Tibial artery (tissue), 4 donors: Measurements from ENCODE around the gene TNS3.

ENCODE experiments used
- DNase-seq, 2 donors: peaks; one replicate each; pipeline ENCODE4 v3.0.0-alpha.2; 2019
- H3K27ac ChIP-seq, 2 donors: fragments of 200-600 bp; sonication (generic) in 1 of 2; 1 replicate in 1 of 2; 2 replicates in 1 of 2; pipeline ENCODE4 v1.5.1; 2018 to 2019; ENCODE audit warnings: mild to moderate bottlenecking in 1 of 2
- H3K27me3 ChIP-seq, 2 donors: fragments of 200-600 bp; sonication (generic) in 1 of 2; one replicate each; pipeline versions ENCODE4 v1.5.1 to v1.6.0; 2016 to 2019
- H3K36me3 ChIP-seq, 3 donors: fragments of 200-600 bp; sonication (generic) in 2 of 3; one replicate each; pipeline ENCODE4 v1.5.1; 2016 to 2019; ENCODE audit warnings: mild to moderate bottlenecking in 2 of 3
- H3K4me1 ChIP-seq, 4 donors: fragments of 200-600 bp; sonication (generic) in 2 of 4; 1 replicate in 3 of 4; 2 replicates in 1 of 4; pipeline ENCODE4 v1.5.1; 2016 to 2019
- H3K4me3 ChIP-seq, 2 donors: fragments of 200-600 bp; sonication (generic) in 1 of 2; 1 replicate in 1 of 2; 2 replicates in 1 of 2; pipeline ENCODE4 v1.5.1; 2018 to 2019; ENCODE audit warnings: mild to moderate bottlenecking in 2 of 2
- H3K9me3 ChIP-seq, 3 donors: fragments of 200-600 bp; sonication (generic) in 1 of 3; one replicate each; pipeline ENCODE4 v1.5.1; 2016 to 2019
- intact Hi-C: fragments of 100-400 bp; cut with DNase I; formaldehyde crosslinking; loops from one replicate; pipeline ENCODE4 v1.15.0; 2023; ENCODE audit warnings: low total_unique reads
- TF ChIP-seq, protein P1 (sequence below), 2 experiments: fragments of 200-600 bp in 1 of 2; fragments of 450-650 bp in 1 of 2; IDR thresholded peaks; one replicate each; pipeline ENCODE4 v1.5.1; 2017 to 2019; ENCODE audit warnings: antibody characterized with exemption in 2 of 2, mild to moderate bottlenecking in 1 of 2, moderate library complexity in 1 of 2

Gene TNS3

DNA sequence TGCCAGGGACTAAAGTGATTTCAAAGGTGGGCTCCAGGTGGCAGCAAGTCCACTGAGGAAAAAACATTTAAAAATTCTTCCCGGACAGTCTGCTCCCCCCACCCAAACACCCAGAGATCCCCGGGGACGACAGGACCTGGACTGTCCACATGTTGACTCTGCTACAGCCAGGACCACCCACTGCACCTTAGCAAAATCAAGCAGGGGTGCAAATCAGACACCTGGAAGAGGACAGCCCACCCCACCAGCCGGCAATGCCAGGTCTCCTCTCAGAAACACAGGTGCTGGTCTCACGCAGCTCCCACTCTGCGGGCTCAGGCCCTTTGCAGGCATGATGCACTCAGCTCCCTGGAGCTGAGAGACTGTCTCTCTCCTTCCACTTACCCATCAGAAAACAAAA lies 251.9 kb downstream of the TNS3 start:
- intact Hi-C loops = no loop called here
- DNase-seq = no peak

GRCh38 chr7:47329320-47329926 lies 252.5 kb downstream of the TNS3 start:
- Histone ChIP-seq H3K9me3 (no peaks in the 10 kb centered on the region), H3K27ac (peak overlapping the region; percentile 65 to 74), H3K36me3 (peaks cover 0 to 5% (median 0%) of the 10 kb centered on the region in 3 donors), H3K27me3 (no peaks in the 10 kb centered on the region), H3K4me3 (no peak overlapping the region), H3K4me1 (peaks cover 10 to 63% (median 48%) of the 10 kb centered on the region in 4 donors)
- TF ChIP-seq, protein P1, sequence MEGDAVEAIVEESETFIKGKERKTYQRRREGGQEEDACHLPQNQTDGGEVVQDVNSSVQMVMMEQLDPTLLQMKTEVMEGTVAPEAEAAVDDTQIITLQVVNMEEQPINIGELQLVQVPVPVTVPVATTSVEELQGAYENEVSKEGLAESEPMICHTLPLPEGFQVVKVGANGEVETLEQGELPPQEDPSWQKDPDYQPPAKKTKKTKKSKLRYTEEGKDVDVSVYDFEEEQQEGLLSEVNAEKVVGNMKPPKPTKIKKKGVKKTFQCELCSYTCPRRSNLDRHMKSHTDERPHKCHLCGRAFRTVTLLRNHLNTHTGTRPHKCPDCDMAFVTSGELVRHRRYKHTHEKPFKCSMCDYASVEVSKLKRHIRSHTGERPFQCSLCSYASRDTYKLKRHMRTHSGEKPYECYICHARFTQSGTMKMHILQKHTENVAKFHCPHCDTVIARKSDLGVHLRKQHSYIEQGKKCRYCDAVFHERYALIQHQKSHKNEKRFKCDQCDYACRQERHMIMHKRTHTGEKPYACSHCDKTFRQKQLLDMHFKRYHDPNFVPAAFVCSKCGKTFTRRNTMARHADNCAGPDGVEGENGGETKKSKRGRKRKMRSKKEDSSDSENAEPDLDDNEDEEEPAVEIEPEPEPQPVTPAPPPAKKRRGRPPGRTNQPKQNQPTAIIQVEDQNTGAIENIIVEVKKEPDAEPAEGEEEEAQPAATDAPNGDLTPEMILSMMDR (IDR thresholded peaks at IDR 0.05) = no peak
- DNase-seq = no peak
- intact Hi-C loops = no loop called here

More for the DNA sequence above, 251.9 kb downstream of the TNS3 start:
- Histone ChIP-seq H3K27ac (peak overlapping the region in 1 of 2 donors; percentile 65), H3K4me1 (peaks cover 10 to 63% (median 48%) of the 10 kb centered on the region in 4 donors), H3K4me3 (no peak overlapping the region), H3K36me3 (peaks cover 0 to 5% (median 0%) of the 10 kb centered on the region in 3 donors), H3K27me3 (no peaks in the 10 kb centered on the region), H3K9me3 (no peaks in the 10 kb centered on the region)
- TF ChIP-seq, protein P1 (IDR thresholded peaks at IDR 0.05) = no peak

DNA sequence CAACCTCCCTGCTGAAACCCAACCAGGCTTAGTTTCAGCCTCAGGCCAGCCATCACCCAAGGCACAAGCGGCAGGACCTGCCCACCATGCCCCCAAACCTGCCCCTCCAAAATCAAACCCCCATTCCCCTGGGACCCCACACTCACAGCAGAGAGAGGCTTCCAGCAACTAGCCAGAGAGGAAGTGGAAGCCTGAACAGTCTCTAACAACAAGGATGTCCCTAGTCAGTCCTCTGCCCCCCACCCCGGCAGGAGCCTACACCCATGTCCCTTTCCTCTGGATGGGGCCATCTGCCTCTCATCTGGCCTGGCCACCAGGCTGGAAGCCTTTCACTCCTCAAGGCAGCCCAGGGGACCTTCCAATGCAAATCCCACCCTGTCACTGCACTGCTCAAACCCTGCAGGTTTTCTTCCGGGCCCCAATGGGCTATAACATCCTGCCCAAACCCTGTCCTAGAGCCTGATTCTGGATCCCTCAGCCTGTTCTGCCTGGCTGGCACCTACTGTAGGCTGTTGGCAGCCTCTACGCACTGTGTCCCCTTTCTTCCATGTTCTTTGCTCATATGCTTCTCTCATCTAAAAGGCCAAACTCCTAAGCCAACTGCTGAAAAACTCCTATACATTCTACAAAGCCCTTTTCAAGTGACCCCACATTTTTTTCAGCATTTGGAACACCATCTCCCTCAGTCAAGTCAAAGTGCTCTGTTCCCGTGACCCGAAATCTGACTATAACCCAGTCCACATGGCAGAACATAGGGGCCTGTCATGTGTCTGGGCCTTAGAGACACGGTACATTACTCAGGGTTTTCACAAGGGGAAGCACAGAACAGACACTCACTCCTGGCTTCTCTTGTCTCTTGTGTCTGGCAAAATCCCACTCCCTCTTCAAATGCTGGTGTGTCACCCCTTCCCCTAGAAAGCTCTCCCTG lies 253.3 kb downstream of the TNS3 start:
- Histone ChIP-seq H3K4me3 (peak overlapping the region; percentile 20 to 27), H3K9me3 (no peaks in the 10 kb centered on the region), H3K27ac (peak overlapping the region; percentile 65 to 74), H3K4me1 (peaks cover 10 to 56% (median 46%) of the 10 kb centered on the region in 4 donors), H3K36me3 (peaks cover 0 to 5% (median 0%) of the 10 kb centered on the region in 3 donors), H3K27me3 (no peaks in the 10 kb centered on the region)
- TF ChIP-seq, protein P1 (IDR thresholded peaks at IDR 0.05) = no peak
- intact Hi-C loops = no loop called here
- DNase-seq = no peak

DNA sequence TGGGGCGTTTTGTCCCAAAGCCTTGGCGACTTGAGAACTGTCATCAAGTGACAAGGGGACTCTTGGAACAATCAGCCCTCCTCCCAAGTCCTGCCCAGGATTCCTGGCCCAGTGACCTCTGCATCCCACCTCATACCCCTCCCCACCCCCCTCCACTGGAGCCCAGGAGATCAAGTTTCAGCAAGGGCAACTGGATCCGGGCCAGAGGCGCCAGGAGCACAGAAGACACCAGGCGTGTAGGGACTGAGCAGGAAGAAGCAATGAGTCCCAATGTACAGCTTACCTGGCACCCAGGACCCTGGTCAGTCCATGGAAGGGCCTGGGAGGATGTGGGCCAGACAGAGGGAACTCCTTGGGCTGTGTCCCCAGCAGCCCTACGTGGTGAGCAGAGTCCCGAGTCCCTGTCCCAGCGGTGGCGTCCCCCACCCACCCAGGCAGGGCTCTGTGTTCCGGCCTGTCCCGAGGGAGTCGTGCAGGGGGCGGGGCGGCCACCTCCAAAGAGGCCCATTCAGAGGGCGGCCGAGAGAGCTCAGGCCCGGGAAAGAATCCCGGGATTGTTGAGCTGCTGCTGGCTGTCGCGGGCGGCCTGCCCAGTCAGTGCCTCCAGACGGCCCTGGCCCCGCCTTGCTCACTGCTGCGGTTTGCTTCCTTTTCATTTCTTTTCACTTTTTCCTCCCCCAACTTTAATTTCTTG lies 254.1 kb downstream of the TNS3 start:
- Histone ChIP-seq H3K4me1 (peaks cover 10 to 48% (median 40%) of the 10 kb centered on the region in 4 donors), H3K27ac (peak overlapping the region; percentile 65 to 74), H3K9me3 (no peaks in the 10 kb centered on the region), H3K4me3 (peak overlapping the region; percentile 20 to 27), H3K27me3 (no peaks in the 10 kb centered on the region), H3K36me3 (peaks cover 0 to 5% (median 0%) of the 10 kb centered on the region in 3 donors)
- intact Hi-C loops = no loop called here
- TF ChIP-seq, protein P1 (IDR thresholded peaks at IDR 0.05) = no peak
- peak; percentile 82 to 95 for DNase-seq

GRCh38 chr7:47327346-47327697 lies 254.6 kb downstream of the TNS3 start:
- peak overlapping the region; percentile 65 to 74 for H3K27ac ChIP-seq
- intact Hi-C loops = no loop called here
- TF ChIP-seq, protein P1 (IDR thresholded peaks at IDR 0.05) = no peak
- no peaks in the 10 kb centered on the region for H3K27me3 ChIP-seq
- H3K4me3 ChIP-seq = peak overlapping the region in 1 of 2 donors; percentile 27
- H3K36me3 ChIP-seq = peaks cover 0 to 5% (median 0%) of the 10 kb centered on the region in 3 donors
- no peaks in the 10 kb centered on the region for H3K9me3 ChIP-seq
- H3K4me1 ChIP-seq = peaks cover 10 to 45% (median 36%) of the 10 kb centered on the region in 4 donors
- DNase-seq = no peak
